Activated T-cell treated with anti-CD3 and anti-CD28 coated beads for 24 hours (primary cell): ENCODE data around the gene GPX2.

ENCODE experiments used
- DNase-seq: peaks from one replicate; pipeline ENCODE4 v3.0.0-alpha.2; 2020; ENCODE audit warnings: low read depth

GPX2 gene

GRCh38 chr14:64942531-64943111 lies at the start of gene GPX2:
TSS of gene GPX2 (minus strand) at chr14:64942745. CDS start at chr14:64942726, 19 bp downstream.
- no peak for DNase-seq

GRCh38 chr14:64990939-64991338 lies 48.4 kb upstream of the GPX2 start:
- DNase-seq = no peak

- DNase-seq = no peak
Measured at GRCh38 chr14:64990296-64990695, 47.8 kb upstream of the GPX2 start.

GRCh38 chr14:64987438-64987767 lies 44.9 kb upstream of the GPX2 start:
- no peak for DNase-seq

GRCh38 chr14:64986648-64987437 lies 44.3 kb upstream of the GPX2 start, which contains the start of gene FNTB:
TSS of gene FNTB (plus strand) at chr14:64986895. CDS start at chr14:64986954, 59 bp downstream.
- peak; percentile 89 for DNase-seq

- DNase-seq = no peak
Measured at GRCh38 chr14:64983439-64984310, 41.1 kb upstream of the GPX2 start.

- DNase-seq = no peak
Measured at GRCh38 chr14:64979336-64980074, 37.0 kb upstream of the GPX2 start.

- DNase-seq = no peak
Measured at GRCh38 chr14:64974563-64974962, 32.0 kb upstream of the GPX2 start.

GRCh38 chr14:64973826-64974225 lies 31.3 kb upstream of the GPX2 start:
- DNase-seq = no peak

GRCh38 chr14:64973026-64973442 lies 30.5 kb upstream of the GPX2 start:
- DNase-seq = no peak

GRCh38 chr14:64971943-64972791 lies 29.6 kb upstream of the GPX2 start, which contains the start of gene RAB15:
TSS of gene RAB15 (minus strand) at chr14:64972336. CDS start at chr14:64972076, 260 bp downstream.
- peak; percentile 7 for DNase-seq

GRCh38 chr14:64971491-64971942 lies 29.0 kb upstream of the GPX2 start:
- no peak for DNase-seq

GRCh38 chr14:64970776-64971477 lies 28.4 kb upstream of the GPX2 start:
- no peak for DNase-seq

GRCh38 chr14:64970041-64970440 lies 27.5 kb upstream of the GPX2 start:
- DNase-seq = no peak

GRCh38 chr14:64968651-64969050 lies 26.1 kb upstream of the GPX2 start:
- DNase-seq = no peak

- DNase-seq = no peak
Measured at GRCh38 chr14:64968167-64968566, 25.6 kb upstream of the GPX2 start.

GRCh38 chr14:64966976-64967375 lies 24.4 kb upstream of the GPX2 start:
- DNase-seq = no peak

GRCh38 chr14:64965356-64966000 lies 22.9 kb upstream of the GPX2 start:
- no peak for DNase-seq

GRCh38 chr14:64963611-64964010 lies 21.1 kb upstream of the GPX2 start:
- no peak for DNase-seq
